ENCODE data around the gene ATIC. TPM values are rescaled to one million over a fixed set of nuclear protein-coding genes. Genes with fewer than 3 reads are reported as not detected.

Gene ATIC
- total and polyA plus RNA-seq, 12 donors, result 36.1 to 106 (median 48.0) TPM

GRCh38 chr2:215272918-215273317 lies 38.9 kb upstream of the ATIC start:
- DNase-seq (no peak), ATAC-seq (no peak)
- WGBS, 2 donors, result 84 to 95% methylated on average over 3 of the region's 3 CpGs
- H3K36me3 ChIP-seq, result no peaks in the 10 kb centered on the region
- intact Hi-C loops (cut with DNase I), result no loop called here
- H3K27ac ChIP-seq, result no peak overlapping the region
- no peak overlapping the region for H3K4me3 ChIP-seq
- no peaks in the 10 kb centered on the region for H3K4me1 ChIP-seq
- no peak for TF ChIP-seq CTCF (IDR thresholded peaks at IDR 0.05)
- H3K27me3 ChIP-seq, result no peaks in the 10 kb centered on the region
- no peaks in the 10 kb centered on the region for H3K9me3 ChIP-seq

DNA sequence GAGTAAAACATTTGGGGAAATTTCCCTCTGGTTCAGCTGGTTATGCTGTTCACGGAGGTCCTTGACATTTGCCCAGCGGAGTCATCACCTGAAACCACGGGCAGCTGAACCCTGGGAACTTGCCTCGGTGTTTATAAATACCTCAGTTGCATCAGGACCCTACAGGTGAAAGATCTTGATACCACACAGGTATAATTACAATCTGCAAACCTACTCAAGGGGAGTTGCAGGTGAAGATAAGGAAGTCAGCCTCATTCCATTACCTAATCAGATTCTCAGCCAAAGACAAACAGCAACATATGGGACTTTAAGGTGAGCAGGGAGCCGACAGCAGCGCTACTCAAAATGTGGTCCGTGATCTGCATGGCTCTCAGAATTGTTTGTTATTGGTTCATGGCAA lies 37.0 kb upstream of the ATIC start:
- intact Hi-C loops (cut with DNase I), result no loop called here
- Histone ChIP-seq H3K36me3 (no peaks in the 10 kb centered on the region), H3K4me1 (no peaks in the 10 kb centered on the region), H3K9me3 (no peaks in the 10 kb centered on the region), H3K4me3 (no peak overlapping the region), H3K27ac (no peak overlapping the region), H3K27me3 (no peaks in the 10 kb centered on the region)
- 84 to 85% methylated on average over 7 of the region's 7 CpGs for WGBS, 2 donors
- no peak for DNase-seq
- no peak for ATAC-seq
- no peak for TF ChIP-seq CTCF (IDR thresholded peaks at IDR 0.05)

GRCh38 chr2:215275824-215276223 lies 36.0 kb upstream of the ATIC start:
- DNase-seq, result no peak
- TF ChIP-seq CTCF (IDR thresholded peaks at IDR 0.05), result no peak
- Histone ChIP-seq H3K4me3 (no peak overlapping the region), H3K27me3 (no peaks in the 10 kb centered on the region), H3K36me3 (no peaks in the 10 kb centered on the region), H3K27ac (no peak overlapping the region), H3K9me3 (no peaks in the 10 kb centered on the region), H3K4me1 (no peaks in the 10 kb centered on the region)
- ATAC-seq, result no peak
- intact Hi-C loops (cut with DNase I), result no loop called here
- 73 to 82% methylated on average over 4 of the region's 4 CpGs for WGBS, 2 donors

GRCh38 chr2:215277944-215278343 lies 33.9 kb upstream of the ATIC start:
- DNase-seq, result no peak
- WGBS, 2 donors, result 58 to 65% methylated on average over 3 of the region's 3 CpGs
- Histone ChIP-seq H3K36me3 (no peaks in the 10 kb centered on the region), H3K4me3 (no peak overlapping the region), H3K9me3 (no peaks in the 10 kb centered on the region), H3K27ac (no peak overlapping the region), H3K4me1 (no peaks in the 10 kb centered on the region), H3K27me3 (no peaks in the 10 kb centered on the region)
- ATAC-seq, result no peak
- TF ChIP-seq CTCF (IDR thresholded peaks at IDR 0.05), result no peak
- intact Hi-C loops (cut with DNase I), result no loop called here

- H3K9me3 ChIP-seq, result no peaks in the 10 kb centered on the region
- TF ChIP-seq CTCF (IDR thresholded peaks at IDR 0.05), result no peak
- no peak for DNase-seq
- no peak overlapping the region for H3K4me3 ChIP-seq
- H3K36me3 ChIP-seq, result no peaks in the 10 kb centered on the region
- H3K27ac ChIP-seq, result no peak overlapping the region
- H3K4me1 ChIP-seq, result no peaks in the 10 kb centered on the region
- H3K27me3 ChIP-seq, result no peaks in the 10 kb centered on the region
- intact Hi-C loops (cut with DNase I), result no loop called here
- ATAC-seq, result no peak
Measured at GRCh38 chr2:215280326-215280725, 31.5 kb upstream of the ATIC start.
